ENCODE results near the gene MICU1.
A peak's percentile ranks its signal among the peaks of the same experiment; 100 is the strongest.

The MICU1 gene

DNA sequence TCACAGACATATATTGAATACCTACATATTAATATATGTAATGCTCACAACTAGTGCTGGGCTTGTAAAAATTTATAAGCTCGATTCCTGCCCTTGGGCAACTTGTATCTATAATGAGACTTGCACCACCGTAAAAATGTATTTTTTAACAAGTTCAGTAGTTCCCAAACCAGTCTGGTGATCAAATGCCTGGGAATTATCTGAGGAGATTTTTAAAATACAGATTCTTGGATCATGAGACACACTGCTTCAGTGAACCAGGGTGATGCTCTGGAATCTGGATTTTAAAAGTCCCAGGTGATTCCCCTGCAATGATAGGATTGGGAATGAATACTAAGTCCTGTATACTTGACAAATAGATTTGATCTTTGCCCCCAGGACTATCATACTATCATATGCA, 4.3 kb upstream of the MICU1 start:
- no peak for DNase-seq

DNA sequence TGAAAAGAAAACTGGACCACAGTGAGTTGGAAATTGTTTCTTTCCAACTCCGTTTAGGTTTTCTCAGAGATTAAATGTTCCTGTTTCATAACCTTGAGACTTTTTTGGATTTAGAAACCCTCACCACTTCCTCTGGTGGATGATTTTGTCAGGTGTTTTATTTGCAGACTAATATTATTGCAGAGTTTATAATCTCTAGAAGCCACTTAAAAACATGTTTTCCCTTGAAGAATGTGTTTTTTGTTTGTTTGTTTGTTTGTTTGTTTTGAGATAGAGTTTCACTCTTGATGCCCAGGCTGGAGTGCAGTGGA, 520 bp upstream of the MICU1 start:
- no peak for DNase-seq

DNA sequence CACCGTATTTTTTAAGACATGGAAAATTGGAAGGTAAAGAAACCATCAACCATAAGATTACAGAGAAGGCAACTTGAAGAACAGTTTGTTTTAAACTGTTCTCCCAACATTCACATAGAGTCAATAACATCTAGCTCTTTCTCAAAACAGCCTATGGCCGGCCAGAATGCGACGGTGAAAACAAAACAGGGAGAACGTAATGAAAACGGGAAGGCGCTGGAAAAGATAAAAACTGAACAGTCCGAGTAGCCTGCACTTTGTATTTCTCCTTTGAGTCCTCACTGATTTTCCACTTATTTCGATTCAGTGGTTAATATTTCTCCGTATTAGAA, 637 bp downstream of the MICU1 start:
- DNase-seq = no peak

DNA sequence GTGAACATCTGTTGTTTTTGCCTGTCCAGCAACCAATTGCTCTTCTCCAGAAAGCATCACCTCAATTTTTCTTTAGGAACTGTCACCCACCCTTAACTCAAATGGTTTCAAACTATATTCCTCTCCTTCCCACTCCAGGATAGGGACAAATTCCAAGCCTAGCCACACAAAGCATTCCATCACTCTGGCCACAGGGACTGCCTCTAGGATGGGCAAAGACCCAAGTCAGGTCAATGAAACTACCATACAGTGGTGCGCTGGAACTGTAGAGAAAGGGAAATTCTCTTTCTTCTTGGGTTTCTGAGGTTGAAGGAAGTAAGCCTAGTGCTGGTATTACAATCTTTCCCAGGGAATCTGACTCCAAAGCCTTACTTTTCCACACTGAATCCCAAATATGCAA, 3.6 kb downstream of the MICU1 start:
- DNase-seq = no peak

DNA sequence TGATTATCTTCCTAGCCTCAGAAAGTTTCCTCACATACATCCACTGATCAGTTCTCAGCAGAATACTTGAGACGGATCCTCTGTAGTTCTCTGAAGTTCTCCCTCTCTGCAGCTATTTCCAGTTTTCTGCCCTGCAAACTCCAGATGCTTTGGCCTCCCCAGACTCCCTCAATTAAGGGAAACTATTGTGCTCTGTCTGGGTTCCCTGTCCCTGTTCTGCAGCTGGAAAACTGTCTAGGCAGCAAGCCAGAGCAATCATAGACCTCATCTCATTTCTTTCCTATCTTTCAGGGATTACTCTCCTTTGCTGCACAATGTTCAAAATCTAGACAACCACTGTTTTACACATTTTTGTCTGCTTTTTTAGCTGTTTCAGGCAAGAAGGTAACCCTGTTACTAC, 9.2 kb downstream of the MICU1 start:
- DNase-seq = no peak

DNA sequence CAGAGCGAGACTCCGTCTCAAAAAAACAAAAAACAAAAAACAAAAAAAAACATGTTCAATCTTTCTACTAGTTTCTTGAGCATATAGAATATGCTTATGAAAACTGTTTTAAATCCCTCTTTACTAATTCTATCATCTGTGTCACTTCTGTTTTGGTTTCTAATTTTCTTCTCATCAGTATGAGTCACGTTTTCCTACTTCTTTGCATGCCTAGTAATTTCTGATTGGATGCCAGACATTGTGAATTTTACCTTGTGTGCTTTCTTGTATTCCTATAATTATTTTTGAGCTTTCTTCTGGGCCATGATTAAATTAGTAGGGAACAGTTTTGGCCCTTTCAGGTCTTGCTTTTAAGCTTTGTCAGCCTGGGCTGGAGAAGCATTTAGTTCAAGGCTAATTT, 9.9 kb downstream of the MICU1 start:
- DNase-seq = no peak

DNA sequence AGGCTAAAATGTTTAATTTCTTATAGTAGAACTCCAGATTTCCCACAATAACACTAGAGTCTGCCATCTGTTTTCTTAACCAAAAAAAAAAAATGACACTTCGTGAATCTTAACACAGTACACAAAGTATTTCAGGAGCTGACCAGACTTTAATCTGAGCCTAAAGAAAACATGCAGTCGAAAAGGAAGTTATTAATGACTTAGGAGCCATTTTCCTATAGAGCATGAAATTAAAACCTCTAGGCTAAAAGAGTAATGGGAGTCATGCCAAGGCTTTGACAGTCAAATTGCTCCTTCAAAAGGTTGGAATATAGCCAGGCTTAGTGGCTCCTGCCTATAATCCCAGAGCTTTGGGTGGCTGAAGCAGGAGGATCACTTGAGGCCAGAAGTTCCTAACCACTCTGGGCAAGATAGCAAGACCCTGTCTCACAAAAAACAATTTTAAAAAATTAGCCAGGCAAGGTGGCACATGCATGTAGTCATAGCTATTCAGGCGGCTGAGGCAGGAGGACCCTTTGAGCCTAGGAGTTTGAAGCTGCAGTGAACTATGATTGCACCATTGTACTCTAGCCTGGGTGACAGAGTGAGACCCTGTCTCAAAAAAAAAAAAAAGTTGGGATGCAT, 13.6 kb downstream of the MICU1 start:
- DNase-seq = no peak

DNA sequence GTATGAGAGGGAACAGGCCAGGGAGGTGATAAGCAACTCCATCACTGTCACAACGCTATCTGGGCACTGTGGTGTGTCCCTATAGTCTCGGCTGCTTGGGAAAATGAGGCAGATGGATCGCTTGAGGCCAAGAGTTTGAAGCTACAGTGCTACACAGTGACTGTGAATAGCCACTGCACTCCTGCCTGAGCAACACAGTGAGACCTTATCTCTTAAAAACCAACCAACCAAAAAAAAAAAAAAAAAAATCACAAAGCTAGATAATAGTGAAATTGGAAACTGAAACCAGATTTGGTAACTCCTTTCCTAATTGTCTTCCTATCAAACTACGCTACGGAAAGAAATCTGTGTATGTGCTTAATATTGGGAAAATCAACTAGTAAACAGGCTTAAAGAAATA, 14.1 kb downstream of the MICU1 start:
- no peak for DNase-seq

DNA sequence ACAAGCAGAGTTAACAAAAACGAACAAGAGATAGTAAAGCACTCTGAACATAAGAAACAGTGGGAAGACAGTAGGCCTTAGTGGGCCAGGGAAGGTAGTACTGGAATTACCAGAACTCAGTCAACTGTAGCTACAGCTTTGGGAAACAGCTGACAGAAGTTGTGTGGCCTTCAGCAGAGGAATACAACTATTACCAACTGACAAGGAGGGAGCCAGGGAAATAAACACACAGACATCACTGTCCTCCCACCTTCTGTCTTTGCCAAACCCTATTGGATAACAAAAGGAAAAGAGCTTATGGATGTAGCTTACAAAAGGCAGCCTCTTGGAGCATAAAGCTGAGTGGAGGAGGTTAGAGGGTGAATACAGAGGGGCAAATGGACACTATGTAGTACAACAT, 15.4 kb downstream of the MICU1 start:
- DNase-seq = no peak

DNA sequence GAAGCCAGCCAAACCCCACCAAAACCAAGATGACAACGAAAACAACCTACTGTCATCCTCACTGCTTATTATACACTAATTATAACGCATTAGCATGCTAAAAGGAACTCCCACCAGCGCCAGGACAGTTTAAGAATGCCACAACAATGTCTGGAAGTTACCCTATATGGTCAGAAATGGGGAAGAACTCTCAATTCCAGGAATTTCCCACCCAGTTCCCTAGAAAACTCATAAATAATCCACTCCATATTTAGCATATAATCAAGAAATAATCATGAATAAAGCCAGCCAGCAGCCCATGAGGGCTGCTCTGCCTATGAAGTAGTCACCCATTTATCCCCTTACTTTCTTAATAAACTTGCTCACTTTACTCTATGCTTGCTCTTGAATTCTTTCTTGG, 20.8 kb downstream of the MICU1 start:
- no peak for DNase-seq

DNA sequence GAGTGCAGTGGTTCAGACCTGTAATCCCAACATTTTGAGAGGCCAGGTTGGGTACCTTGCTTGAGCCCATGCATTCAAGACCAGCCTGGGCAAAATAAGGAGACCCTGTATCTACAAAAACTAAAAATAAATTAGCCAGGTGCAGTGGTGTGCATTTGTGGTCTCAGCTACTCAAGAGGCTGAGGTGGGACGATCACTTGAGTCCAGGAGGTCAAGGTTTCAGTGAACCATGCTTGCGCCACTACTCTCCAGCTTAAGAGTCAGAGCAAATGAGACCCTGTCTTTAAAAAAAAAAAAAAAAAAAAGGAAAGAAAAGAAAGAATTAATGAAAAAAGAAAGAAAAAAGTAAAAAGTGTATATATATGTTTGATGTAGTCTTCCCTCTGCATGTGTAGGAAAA, 24.7 kb downstream of the MICU1 start:
- DNase-seq = no peak

DNA sequence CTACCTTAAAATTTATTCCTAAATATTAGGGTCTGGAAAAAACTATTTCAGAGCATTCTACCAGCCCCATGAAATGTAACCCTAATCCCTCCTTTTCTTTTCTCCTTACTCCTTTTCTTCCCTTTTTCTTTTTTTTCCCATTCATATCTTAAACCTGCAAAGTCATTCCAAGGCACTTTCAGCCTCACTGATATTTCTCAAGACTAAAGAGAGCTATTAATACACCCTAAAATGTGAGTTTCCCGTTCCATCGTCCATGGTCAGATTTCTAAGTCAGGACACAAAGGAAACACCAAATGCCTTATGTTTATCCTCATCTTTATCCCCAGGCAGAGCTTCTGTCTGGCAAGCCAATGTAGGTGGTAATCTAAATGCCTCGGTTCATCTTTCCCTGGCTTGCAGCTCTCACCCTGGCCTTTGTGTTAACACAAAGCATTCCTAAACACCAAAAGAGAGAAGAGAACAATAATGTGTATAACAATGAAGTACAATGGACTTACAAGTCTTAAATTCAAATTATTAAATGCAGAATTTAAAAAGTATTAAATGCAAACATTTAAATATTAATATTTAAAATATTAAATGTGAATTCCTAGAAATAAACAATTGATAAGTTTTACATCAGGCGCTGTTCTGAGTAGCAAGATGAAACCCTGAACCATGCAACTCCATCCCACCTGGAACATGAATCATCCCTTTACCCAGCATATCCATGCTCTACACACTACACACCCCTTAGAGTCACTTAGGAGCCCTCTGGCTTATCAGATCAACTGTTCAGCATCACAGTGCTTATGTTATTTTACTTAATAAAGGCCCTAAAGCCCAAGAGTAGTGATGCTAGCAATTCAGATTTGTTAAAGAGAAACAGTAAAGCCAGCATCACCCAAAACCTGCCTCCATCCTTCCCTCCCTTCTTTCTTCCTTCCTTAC, 26.8 kb downstream of the MICU1 start:
- DNase-seq = no peak

DNA sequence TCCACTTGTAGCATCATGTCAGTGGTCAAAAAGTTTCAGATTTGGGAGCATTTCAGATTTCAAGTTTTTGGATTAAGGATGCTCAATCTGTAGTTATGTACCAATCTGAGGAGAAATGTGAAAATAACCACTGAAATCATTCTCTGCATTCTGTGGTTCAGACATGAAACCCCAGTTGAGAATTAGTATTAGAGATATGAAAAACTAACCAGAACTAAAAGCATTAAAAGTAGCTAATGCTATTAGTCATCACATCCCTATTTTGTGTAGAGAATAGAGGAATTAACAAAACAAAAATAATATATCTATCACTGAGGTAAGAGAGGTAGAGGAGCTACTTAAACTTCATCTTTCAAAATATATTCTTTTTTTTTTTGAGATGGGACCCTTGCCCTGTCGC, 28.0 kb downstream of the MICU1 start:
- no peak for DNase-seq

DNA sequence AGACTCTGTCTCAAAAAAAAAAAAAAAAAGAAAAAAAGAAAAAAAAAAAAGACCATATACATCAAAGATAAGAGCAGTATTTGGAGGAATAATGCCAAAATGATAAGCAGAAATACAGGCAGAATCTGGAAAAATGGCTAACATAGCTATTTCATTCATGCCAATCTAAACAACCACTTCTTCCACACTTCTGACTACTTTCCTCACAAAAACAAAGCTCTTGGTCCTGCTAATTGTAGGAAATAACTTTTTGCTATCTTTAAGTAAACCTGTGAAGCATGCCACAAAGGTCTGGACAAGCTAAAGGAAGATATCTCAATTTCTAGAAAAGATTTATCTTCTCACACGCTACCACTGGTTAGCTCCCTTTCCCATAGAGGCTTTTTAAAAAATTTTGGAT, 30.4 kb downstream of the MICU1 start:
- DNase-seq = no peak

DNA sequence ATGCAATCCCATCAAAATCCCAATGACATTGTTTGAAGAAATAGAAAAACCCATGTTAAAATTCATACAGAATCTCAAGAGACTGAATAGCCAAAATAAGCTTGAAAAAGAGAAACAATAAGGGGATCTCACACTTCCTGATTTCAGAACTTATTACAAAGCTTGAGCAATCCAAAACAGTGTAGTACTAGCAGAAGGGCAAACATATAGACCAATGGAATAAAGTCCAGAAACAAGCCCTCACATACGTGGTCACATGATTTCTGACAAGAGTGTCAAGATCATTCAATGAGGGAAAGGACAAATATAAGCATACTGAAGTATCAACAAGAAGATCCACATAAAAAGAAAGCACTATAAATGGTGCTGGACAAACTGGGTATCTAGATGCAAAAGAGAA, 31.9 kb downstream of the MICU1 start:
- no peak for DNase-seq

DNA sequence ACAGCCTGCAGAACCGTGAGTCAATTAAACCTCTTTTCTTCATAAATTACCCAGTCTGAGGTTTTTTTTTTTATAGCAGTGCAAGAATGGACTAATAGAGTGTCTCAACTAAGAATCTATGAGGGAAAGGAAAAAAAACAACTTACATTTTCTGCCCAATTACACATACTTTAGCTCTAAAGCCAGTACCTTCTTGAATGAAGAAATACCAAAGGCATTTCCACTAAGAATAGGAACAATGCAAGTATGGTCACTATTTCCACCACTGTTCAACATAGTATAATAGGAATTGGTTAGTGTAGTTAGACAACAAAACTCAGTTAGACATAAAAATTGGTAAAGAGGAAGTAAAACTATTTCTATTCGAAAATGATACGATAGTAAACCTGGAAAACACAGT, 37.6 kb downstream of the MICU1 start:
- no peak for DNase-seq

DNA sequence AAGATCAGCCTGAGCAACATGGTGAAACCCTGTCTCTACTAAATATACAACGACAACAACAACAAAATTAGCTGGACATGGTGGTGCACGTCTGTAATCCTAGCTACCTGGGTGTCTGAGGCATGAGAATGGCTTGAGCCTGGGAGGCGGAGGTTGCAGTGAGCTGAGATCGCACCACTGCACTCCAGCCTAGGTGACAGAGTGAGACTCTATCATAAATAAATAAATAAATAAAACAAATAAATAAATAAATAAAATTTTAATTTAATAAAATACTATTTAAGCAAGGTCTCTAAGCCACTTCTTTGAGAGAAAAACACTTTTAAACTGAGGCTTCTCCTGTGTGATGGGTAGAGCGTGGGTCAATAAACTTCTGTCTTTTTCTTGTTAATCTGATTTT, 38.3 kb downstream of the MICU1 start:
- DNase-seq = no peak

DNA sequence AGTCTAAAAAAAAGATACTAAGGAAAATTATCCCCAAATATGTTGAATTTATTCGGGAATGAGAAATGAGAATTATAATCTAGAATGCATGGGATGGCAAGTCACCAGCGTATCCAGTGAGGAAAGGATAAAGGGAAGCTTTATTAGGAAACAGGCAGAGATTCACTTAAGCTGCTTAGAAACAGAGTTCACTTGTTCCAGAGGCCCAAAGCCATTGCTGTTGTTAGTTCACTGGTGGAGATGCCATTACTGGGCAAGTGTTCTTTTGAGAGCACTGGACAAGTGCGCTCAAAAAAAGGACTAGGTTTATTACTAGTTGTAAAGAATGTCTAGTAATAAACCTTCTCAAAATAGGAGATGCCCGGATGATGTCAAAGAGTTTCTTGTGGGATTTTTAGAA, 51.2 kb downstream of the MICU1 start:
- DNase-seq = no peak

DNA sequence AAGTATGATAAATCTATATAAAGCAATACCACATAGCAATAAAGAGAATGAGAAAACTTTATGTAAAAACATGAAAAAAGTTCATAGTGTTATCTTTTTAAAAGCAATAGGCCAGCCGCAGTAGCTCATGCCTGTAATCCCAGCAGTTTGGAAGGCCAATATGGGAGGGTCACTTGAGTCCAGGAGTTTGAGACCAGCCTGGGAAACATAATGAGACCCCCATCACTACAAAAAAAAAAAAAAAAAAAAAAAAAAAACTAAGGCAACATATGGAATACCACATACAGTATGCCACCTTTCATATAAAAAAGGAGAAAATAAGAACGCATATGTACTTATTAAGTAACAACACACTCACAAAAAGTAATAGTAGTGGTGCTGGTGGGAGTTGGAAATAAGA, 52.8 kb downstream of the MICU1 start:
- DNase-seq = no peak

DNA sequence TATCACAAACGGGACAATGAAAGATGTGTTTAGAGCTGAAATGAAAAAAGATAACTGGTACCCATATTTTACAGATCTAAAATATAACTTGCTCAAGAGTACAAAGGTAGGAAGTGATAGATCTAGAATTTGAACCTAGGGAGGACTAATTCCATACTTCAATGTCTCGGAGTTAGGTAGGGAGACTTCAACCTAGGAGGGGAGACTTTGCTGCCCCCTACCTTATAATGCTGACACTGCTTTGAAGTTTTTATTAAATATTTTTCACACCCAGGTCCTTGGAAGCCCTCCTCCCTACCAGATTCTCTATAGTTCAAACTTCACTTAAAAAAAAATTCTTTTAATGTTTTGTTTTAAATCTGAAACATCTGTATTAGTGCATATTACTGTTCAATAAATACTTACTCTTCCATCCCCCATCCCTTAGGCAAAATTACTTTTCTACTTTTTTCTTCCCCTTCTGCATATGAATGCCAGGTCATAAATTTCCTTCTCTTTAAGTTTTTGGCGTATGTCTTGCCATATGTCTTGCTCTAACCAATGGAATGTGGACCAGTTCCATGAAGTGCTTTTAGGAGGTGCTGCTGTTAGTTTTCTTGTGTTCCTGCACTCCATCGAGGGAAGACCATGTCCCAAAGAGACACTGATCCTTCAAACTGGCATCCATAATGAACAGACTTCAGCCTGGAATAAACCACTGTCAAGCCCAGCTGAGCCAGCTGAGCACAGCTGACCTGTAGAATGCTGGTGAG, 57.8 kb downstream of the MICU1 start:
- no peak for DNase-seq

DNA sequence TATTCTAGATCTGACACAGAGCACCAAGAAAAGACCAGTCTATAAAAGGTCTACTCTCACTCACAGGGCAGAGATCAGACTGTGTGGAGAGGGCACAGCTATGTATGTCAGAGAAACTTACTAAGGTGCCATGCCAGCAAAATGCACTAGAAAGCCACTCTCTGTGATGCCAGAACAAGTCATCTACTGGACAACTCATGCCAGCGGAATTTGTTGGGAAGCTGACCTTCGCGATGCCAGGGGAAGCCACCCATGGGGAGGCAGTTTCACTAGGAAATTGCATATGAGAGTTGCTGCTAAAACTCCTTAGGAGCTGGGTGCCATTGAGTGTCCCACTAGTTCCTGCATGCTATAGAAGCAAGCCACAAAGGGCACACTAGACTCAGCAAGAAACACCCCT, 58.5 kb downstream of the MICU1 start:
- no peak for DNase-seq

DNA sequence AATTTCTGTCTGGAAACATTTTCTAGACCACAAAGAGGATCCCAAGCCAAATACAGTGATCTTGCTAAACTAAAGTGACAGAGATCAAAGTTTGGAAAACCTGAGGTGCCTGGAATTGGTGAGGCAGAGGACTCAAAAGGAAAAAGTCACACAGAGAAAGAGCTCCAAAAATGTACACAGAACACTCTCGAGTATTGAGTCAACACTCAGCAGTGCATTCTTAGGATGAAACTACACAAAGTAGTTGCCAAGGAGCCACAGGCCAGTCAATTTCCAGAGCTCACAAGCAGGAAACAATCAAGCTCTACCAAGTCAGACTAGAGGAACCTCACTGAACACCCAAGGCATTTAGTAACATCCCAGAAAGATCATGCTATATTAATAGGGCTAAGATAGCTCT, 61.3 kb downstream of the MICU1 start:
- DNase-seq = no peak

DNA sequence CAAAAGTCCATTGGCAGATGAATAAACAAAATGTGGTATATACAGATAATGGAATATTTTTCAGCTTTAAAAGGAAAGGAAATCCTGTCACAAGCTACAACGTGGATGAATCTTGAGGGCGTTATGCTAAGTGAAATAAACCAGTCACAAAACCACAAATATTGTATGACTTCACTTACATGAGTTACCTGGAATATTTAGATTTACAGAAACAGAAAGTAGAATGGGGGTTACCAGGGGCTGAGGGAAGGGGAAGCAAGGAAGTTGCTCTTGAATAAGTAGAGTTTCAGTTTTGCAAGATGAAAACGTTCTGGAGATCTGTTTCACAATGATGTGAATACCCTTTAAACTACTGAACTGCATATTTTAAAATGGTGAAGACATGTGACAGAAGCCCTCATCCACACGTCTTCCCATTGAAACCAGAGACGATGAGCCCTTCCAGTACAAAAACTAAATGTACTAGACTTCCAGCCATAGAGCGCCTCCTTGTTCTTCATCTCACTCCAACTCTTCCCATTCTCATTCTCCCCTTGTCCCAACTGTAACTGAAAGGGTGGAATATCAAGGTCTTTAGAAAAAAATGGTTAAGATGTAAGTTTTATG, 62.4 kb downstream of the MICU1 start:
- peak; percentile 9 for DNase-seq

DNA sequence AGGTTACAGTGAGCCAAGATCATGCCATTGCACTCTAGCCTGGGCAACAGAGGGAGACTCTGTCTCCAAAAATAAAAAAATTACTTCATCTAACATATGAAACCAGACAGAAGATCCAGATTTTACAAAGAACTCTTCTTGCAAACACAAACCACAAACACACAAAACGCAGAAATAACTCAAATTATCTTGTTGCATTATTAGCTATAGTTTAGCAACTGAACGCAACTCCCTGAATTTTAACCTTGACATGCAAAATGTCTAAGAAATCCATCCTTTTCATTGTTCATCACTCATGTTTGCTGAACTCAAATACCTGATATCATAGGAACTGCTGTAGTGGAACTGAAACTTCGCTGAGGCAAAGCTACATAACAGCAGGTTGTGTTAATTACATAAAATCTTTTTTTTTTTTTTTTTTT, 64.1 kb downstream of the MICU1 start:
- no peak for DNase-seq
